Mucosa of descending colon (tissue), 3 donors: Measurements from ENCODE around the gene PTH1R. TPM values are rescaled to one million over a fixed set of nuclear protein-coding genes. Genes with fewer than 3 reads are reported as not detected.

ENCODE experiments used
- ATAC-seq: fragments of 200-7000 bp; cut with Tn5 transposase; one replicate; pipeline ENCODE4 v1.9.1; 2020; ENCODE audit warnings: mild to moderate bottlenecking, moderate library complexity
- DNase-seq, 3 donors: peaks; one replicate each; pipeline ENCODE4 v3.0.0-alpha.2; 2020
- H3K36me3 ChIP-seq: fragments of 200-600 bp; one replicate; pipeline ENCODE4 v1.8.0; 2021; ENCODE audit warnings: low read depth, mild to moderate bottlenecking
- H3K4me1 ChIP-seq: fragments of 200-600 bp; one replicate; pipeline ENCODE4 v1.8.0; 2021; ENCODE audit warnings: low read depth, mild to moderate bottlenecking
- H3K4me3 ChIP-seq: fragments of 200-600 bp; one replicate; pipeline ENCODE4 v1.8.0; 2021; ENCODE audit warnings: mild to moderate bottlenecking
- H3K9me3 ChIP-seq: fragments of 200-600 bp; one replicate; pipeline ENCODE4 v1.8.0; 2021; ENCODE audit warnings: mild to moderate bottlenecking
- intact Hi-C, 2 donors: fragments of 100-400 bp; cut with DNase I in 1 of 2; cut with micrococcal nuclease in 1 of 2; formaldehyde crosslinking; loops; one replicate each; pipeline versions ENCODE4 v1.11.0 to v1.11.1; 2022; cut with DNase I, micrococcal nuclease
- total RNA-seq, 3 donors: library from RNA; stranded (reverse); fragmentation: NEBNext Ultra II Directional in 2 of 3; extraction: Animal tissue kit (Norgen Biotek cat#: 25700) in 2 of 3; gene quantifications; one replicate each; pipeline versions ENCODE4 v1.2.1 to v1.2.4, GENCODE V29; 2021 to 2023
- TF ChIP-seq, protein P1 (sequence below): fragments of 200-600 bp; IDR thresholded peaks from one replicate; pipeline ENCODE4 v1.8.0; 2022; ENCODE audit warnings: antibody characterized with exemption, mild to moderate bottlenecking
- donor health status: DM: no; HTN: no; CAD: no; lungs with moderate emphysema.
- donor health status: DM: no; HTN: no; CAD: no.
- donor health status: DM: no; HTN: yes; CAD: no.

The PTH1R gene
- total RNA-seq, 3 donors from 2014 or later: 0.87 to 4.6 (median 1.9) TPM

DNA sequence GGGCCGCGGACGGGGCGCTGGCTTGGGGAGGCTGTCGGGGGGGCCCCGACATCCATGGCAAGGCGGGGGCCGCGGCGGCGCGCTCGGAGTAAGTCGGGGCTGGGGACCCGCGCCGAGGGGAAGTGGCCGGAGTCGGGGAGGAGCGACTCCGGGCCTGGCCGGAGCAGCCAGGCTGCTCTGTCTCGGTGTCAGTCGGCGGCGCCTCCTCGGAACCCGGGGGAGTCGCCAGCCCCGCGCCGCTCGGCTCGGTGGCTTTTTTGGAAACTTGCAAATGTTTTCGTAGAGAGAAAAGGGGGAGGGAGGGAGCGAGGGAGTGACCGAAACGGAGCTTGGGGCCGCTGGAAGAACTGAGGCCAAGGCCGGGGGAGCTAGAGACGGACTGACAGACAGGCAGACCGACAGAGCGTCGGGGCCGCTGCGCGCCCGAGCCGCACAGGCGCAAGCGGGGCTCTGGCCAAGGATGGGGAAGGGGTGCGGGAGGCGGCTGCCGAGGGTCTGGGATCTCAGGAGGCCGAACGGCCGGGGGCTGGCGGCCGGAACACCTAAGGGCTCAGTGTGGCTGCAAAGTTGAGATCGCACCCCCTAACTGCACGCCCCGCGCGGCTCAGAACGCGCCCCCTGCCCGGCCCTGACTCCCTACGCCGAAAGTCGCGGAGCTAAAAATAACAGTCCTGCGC is 5.0 kb downstream of the PTH1R start:
- peak; percentile 35 for ATAC-seq
- Histone ChIP-seq H3K4me3 (peak overlapping the region; percentile 11), H3K9me3 (no peaks in the 10 kb centered on the region), H3K36me3 (no peaks in the 10 kb centered on the region), H3K4me1 (peaks cover 5% of the 10 kb centered on the region)
- DNase-seq: no peak
- TF ChIP-seq, protein P1, sequence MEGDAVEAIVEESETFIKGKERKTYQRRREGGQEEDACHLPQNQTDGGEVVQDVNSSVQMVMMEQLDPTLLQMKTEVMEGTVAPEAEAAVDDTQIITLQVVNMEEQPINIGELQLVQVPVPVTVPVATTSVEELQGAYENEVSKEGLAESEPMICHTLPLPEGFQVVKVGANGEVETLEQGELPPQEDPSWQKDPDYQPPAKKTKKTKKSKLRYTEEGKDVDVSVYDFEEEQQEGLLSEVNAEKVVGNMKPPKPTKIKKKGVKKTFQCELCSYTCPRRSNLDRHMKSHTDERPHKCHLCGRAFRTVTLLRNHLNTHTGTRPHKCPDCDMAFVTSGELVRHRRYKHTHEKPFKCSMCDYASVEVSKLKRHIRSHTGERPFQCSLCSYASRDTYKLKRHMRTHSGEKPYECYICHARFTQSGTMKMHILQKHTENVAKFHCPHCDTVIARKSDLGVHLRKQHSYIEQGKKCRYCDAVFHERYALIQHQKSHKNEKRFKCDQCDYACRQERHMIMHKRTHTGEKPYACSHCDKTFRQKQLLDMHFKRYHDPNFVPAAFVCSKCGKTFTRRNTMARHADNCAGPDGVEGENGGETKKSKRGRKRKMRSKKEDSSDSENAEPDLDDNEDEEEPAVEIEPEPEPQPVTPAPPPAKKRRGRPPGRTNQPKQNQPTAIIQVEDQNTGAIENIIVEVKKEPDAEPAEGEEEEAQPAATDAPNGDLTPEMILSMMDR: no peak
- intact Hi-C loops: no loop called here

DNA sequence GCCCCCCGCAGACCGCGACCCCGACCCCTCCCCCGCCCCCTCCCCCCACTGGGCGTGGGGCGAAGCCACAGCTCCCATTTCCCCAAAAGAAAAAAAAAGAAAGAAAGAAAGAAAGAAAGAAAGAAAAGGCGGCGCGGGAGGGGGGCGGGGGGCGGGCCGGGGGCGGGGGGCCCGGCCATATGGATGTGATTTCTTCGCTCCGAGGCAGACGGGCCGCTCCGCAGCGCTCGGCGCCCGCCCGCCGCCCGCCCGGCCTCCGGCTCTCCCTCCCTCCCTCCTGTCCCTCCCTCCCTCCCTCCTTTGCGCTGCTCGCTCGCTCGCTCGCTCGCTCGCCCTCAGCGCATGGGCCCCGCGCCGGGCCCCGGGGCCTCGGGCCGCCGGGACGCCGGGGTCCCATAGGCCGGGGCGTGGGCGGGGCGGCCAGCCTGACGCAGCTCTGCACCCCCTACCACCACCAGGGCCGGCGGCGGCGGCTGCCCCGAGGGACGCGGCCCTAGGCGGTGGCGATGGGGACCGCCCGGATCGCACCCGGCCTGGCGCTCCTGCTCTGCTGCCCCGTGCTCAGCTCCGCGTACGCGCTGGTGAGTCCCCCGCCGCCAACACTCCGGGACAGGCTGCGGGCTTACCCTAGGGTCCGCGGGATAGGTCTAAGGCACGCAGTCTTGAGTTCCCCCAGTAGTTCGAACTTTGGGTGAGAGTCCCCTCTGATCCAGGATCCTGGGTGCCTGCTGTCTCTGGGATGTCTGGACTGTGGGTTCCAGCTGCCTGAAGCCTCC is 5.7 kb downstream of the PTH1R start:
- no peaks in the 10 kb centered on the region for H3K36me3 ChIP-seq
- no peaks in the 10 kb centered on the region for H3K9me3 ChIP-seq
- H3K4me1 ChIP-seq: peaks cover 5% of the 10 kb centered on the region
- peak; percentile 62 for ATAC-seq
- no peak for DNase-seq
- intact Hi-C loops: no loop called here
- no peak overlapping the region for H3K4me3 ChIP-seq
- TF ChIP-seq, protein P1: no peak

DNA sequence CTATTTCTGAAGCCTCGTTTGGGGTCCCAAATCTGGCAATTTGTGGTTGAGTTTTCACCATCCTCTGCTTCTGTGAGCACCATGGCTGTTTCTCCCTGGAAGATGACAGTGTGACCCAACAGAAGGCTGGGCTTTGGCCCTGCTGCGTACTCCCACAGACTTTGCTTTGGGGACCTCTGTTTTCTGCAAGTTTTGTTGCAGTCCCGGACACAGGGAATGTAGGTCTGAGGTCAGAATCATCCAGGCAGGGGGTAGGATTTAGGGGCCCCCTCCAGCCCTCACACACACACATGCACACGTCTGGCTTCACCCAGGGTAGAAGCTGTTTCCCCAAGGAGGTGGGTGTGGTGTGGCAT is 6.3 kb downstream of the PTH1R start:
- DNase-seq: no peak
- no peak for ATAC-seq
- Histone ChIP-seq H3K9me3 (no peaks in the 10 kb centered on the region), H3K4me3 (no peak overlapping the region), H3K4me1 (peaks cover 5% of the 10 kb centered on the region), H3K36me3 (no peaks in the 10 kb centered on the region)
- TF ChIP-seq, protein P1: no peak
- intact Hi-C loops: no loop called here

DNA sequence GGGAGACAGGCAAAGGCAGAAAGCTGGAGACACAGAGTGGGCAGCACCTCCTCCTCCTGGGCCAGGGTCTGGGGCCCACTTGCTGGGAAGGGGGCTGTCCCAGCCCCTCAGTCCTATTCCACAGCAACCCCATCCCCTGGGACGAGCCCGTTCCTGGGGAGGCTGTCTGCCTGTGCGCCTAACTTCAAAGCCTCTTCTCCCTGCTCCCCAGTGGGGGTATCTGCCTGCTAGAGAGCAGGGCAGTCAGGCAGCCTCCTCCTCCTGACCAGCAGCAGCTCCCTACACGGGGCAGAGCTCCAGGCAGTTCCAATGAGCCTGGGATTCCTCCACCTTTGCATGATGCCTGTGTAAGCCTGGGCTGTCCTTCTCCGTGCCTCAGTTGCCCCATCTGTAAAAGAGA is 6.9 kb downstream of the PTH1R start:
- H3K36me3 ChIP-seq: no peaks in the 10 kb centered on the region
- TF ChIP-seq, protein P1: no peak
- ATAC-seq: no peak
- H3K4me3 ChIP-seq: no peak overlapping the region
- H3K9me3 ChIP-seq: no peaks in the 10 kb centered on the region
- peaks cover 5% of the 10 kb centered on the region for H3K4me1 ChIP-seq
- intact Hi-C loops: no loop called here
- DNase-seq: no peak

DNA sequence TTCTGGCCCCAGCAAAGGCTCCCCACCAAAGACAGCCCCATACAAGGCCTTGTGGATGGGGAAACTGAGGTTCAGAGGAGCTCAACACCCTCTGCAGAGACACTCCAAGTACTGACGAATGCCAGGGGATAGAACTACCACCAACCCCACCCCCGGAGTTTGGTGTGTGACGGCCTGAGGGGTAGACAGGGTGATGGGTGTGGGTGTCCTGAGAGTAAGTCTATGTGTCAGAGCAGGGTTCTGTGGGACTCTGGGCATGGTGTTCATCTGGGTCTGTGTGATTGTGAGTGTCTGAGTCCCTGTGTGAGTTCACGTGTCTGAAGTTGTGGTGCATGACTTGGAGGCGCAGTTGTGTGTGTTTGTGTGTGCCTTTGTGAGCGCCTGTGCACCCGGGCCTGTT is 7.4 kb downstream of the PTH1R start:
- Histone ChIP-seq H3K4me3 (no peak overlapping the region), H3K36me3 (no peaks in the 10 kb centered on the region), H3K4me1 (peaks cover 5% of the 10 kb centered on the region), H3K9me3 (no peaks in the 10 kb centered on the region)
- ATAC-seq: no peak
- TF ChIP-seq, protein P1: no peak
- DNase-seq: no peak
- intact Hi-C loops: no loop called here
